K562 (cell line): ENCODE results near the gene CRACDL.

Source experiments
- BHLHE40 ChIP-seq: IDR thresholded peaks from 2 replicates; pipeline ENCODE4 v1.6.1; 2011; ENCODE audit warnings: low read length, improper control_type of control experiment
- BRF1 ChIP-seq: IDR thresholded peaks from 3 replicates; pipeline ENCODE4 v1.6.1; 2011; ENCODE audit warnings: borderline replicate concordance, mild to moderate bottlenecking; ENCODE audit not compliant: insufficient read length; ENCODE audit errors: extremely low read depth
- CEBPZ ChIP-seq: fragments of 150-350 bp; IDR thresholded peaks from 2 replicates; pipeline ENCODE4 v1.6.1; 2014; ENCODE audit warnings: low read depth, mild to moderate bottlenecking, low read length, borderline replicate concordance
- RBM15 ChIP-seq: fragments of 200-400 bp; formaldehyde crosslinking; IDR thresholded peaks from 2 replicates; pipeline ENCODE4 v1.6.1; 2018; ENCODE audit warnings: mild to moderate bottlenecking, low read length, moderate library complexity; ENCODE audit not compliant: insufficient read depth
- TARDBP ChIP-seq: fragments of 450-650 bp; IDR thresholded peaks from 2 replicates; pipeline ENCODE4 v1.6.1; 2016
- TEAD4 ChIP-seq, 2 experiments: sonication (generic) in 1 of 2; formaldehyde crosslinking in 1 of 2; IDR thresholded peaks; 2 replicates each; pipeline versions ENCODE4 v1.6.1 to v1.8.0; 2012 to 2022; ENCODE audit warnings: borderline replicate concordance in 1 of 2, inconsistent platforms in 1 of 2, low read length in 1 of 2, mild to moderate bottlenecking in 1 of 2, missing genetic modification reagents in 1 of 2
- ZNF184 ChIP-seq: sonication (generic); formaldehyde crosslinking; IDR thresholded peaks from 2 replicates; pipeline ENCODE4 v1.5.0; 2020; ENCODE audit warnings: missing genetic modification reagents
- ZNF449 ChIP-seq: fragments of 250-450 bp; sonication (Bioruptor Pico); IDR thresholded peaks from 2 replicates; pipeline ENCODE4 v1.8.0; 2022; ENCODE audit warnings: moderate library complexity, mild to moderate bottlenecking, inconsistent platforms
- ZNF778 ChIP-seq: fragments of 450-650 bp; formaldehyde crosslinking; IDR thresholded peaks from 2 replicates; pipeline ENCODE4 v1.4.0; 2020; ENCODE audit warnings: mild to moderate bottlenecking, moderate library complexity
- TF ChIP-seq, protein P1 (sequence below), 3 experiments: IDR thresholded peaks in 2 of 3; conservative IDR thresholded peaks in 1 of 3; 2 replicates each; pipeline ENCODE4 v1.5.1; 2011 to 2012; ENCODE audit warnings: low read length in 3 of 3, mild to moderate bottlenecking in 3 of 3, control low read depth in 2 of 3, improper control_type of control experiment in 1 of 3, inconsistent platforms in 1 of 3, low read depth in 1 of 3, mixed read lengths in 1 of 3, moderate library complexity in 1 of 3; ENCODE audit not compliant: insufficient read depth in 2 of 3

- no peak for TF ChIP-seq RBM15
- TF ChIP-seq TEAD4 (IDR thresholded peaks at IDR 0.05; ENCODE audit: low read length): no peak
- no peak for TF ChIP-seq TEAD4 (CRISPR knock-in tag; IDR thresholded peaks at IDR 0.05; ENCODE audit: borderline replicate concordance)
- TF ChIP-seq TARDBP: no peak
- TF ChIP-seq ZNF184 (CRISPR knock-in tag): no peak
- TF ChIP-seq ZNF449: no peak
- TF ChIP-seq, protein P1, sequence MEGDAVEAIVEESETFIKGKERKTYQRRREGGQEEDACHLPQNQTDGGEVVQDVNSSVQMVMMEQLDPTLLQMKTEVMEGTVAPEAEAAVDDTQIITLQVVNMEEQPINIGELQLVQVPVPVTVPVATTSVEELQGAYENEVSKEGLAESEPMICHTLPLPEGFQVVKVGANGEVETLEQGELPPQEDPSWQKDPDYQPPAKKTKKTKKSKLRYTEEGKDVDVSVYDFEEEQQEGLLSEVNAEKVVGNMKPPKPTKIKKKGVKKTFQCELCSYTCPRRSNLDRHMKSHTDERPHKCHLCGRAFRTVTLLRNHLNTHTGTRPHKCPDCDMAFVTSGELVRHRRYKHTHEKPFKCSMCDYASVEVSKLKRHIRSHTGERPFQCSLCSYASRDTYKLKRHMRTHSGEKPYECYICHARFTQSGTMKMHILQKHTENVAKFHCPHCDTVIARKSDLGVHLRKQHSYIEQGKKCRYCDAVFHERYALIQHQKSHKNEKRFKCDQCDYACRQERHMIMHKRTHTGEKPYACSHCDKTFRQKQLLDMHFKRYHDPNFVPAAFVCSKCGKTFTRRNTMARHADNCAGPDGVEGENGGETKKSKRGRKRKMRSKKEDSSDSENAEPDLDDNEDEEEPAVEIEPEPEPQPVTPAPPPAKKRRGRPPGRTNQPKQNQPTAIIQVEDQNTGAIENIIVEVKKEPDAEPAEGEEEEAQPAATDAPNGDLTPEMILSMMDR (IDR thresholded peaks at IDR 0.05 in 2 of 3, conservative IDR thresholded peaks at IDR 0.05 in 1 of 3; ENCODE audit: insufficient read depth in 2 of 3, low read depth in 1 of 3, low read length in 3 of 3): no peak
- TF ChIP-seq CEBPZ: no peak
- no peak for TF ChIP-seq BRF1
- TF ChIP-seq BHLHE40: no peak
- TF ChIP-seq ZNF778 (CRISPR knock-in tag): no peak
Measured at GRCh38 chr2:98818164-98818563, 117.9 kb downstream of the CRACDL start.
